Ovary (tissue), 3 donors: ENCODE data around the gene OPCML.

Experiments used
- CTCF ChIP-seq, 3 donors: fragments of 450-650 bp in 2 of 3; fragments of 200-600 bp in 1 of 3; IDR thresholded peaks; one replicate each; pipeline versions ENCODE4 v1.5.1 to v1.8.0; 2016 to 2022; ENCODE audit warnings: antibody characterized with exemption in 3 of 3, mild to moderate bottlenecking in 1 of 3
- EP300 ChIP-seq: sonication (generic); formaldehyde crosslinking; IDR thresholded peaks from one replicate; pipeline ENCODE4 v1.6.1; 2017; ENCODE audit warnings: antibody characterized with exemption
- POLR2A ChIP-seq: fragments of 450-650 bp; IDR thresholded peaks from one replicate; pipeline ENCODE4 v1.6.1; 2017; ENCODE audit warnings: antibody characterized with exemption, mild to moderate bottlenecking, moderate library complexity
- donor health status: DM: no; HTN: no; CAD: no.

GRCh38 chr11:133215596-133216230, 316.6 kb downstream of the OPCML start:
- TF ChIP-seq CTCF (IDR thresholded peaks at IDR 0.05) (no peak), POLR2A (no peak), EP300 (no peak)
